DMS53 (cell line): ENCODE measurements around the gene ZBTB46.

ENCODE experiments used
- DNase-seq: peaks from one replicate; lab custom pipeline; 2025; lab: John Stamatoyannopoulos, UW

The ZBTB46 gene

GRCh38 chr20:63705232-63706026 is 125.6 kb downstream of the ZBTB46 start:
- no peak for DNase-seq

- no peak for DNase-seq
Measured at GRCh38 chr20:63704749-63705117, 126.3 kb downstream of the ZBTB46 start.

- DNase-seq = no peak
Measured at GRCh38 chr20:63703976-63704748, 126.9 kb downstream of the ZBTB46 start.

GRCh38 chr20:63703471-63703975 is 127.5 kb downstream of the ZBTB46 start:
- DNase-seq = no peak

GRCh38 chr20:63702751-63703470 is 128.2 kb downstream of the ZBTB46 start:
- no peak for DNase-seq

- no peak for DNase-seq
Measured at GRCh38 chr20:63702036-63702665, 128.9 kb downstream of the ZBTB46 start.

- DNase-seq = no peak
Measured at GRCh38 chr20:63701329-63702035, 129.6 kb downstream of the ZBTB46 start.

- no peak for DNase-seq
Measured at GRCh38 chr20:63701051-63701328, 130.1 kb downstream of the ZBTB46 start.

- DNase-seq = no peak
Measured at GRCh38 chr20:63700199-63701050, 130.6 kb downstream of the ZBTB46 start.

- no peak for DNase-seq
Measured at GRCh38 chr20:63699466-63700198, 131.4 kb downstream of the ZBTB46 start.

- peak; percentile 89 for DNase-seq
Measured at GRCh38 chr20:63698739-63699465, 132.2 kb downstream of the ZBTB46 start.

- peak; percentile 52 for DNase-seq
Measured at GRCh38 chr20:63697868-63698545, 133.1 kb downstream of the ZBTB46 start.

- peak; percentile 54 for DNase-seq
Measured at GRCh38 chr20:63697357-63697867, 133.7 kb downstream of the ZBTB46 start.

GRCh38 chr20:63696628-63697356 is 134.3 kb downstream of the ZBTB46 start, which contains the start of gene TNFRSF6B:
Gene TNFRSF6B (plus strand): TSS chr20:63696652. CDS start chr20:63696768, 116 bp downstream.
- DNase-seq = peak; percentile 55

- no peak for DNase-seq
Measured at GRCh38 chr20:63696306-63696627, 134.8 kb downstream of the ZBTB46 start.

- DNase-seq = no peak
Measured at GRCh38 chr20:63695424-63696305, 135.4 kb downstream of the ZBTB46 start.
